8988T (cell line): ENCODE measurements around the gene PLRG1.
A peak's percentile ranks its signal among the peaks of the same experiment; 100 is the strongest.

Source experiments
- DNase-seq: peaks from one replicate; pipeline ENCODE4 v3.0.0; 2011

Gene PLRG1

GRCh38 chr4:154517591-154517990 lies 32.6 kb downstream of the PLRG1 start:
- no peak for DNase-seq

- DNase-seq, result no peak
Measured at GRCh38 chr4:154516318-154517029, 33.7 kb downstream of the PLRG1 start.

GRCh38 chr4:154511981-154512380 lies 38.2 kb downstream of the PLRG1 start:
- DNase-seq, result no peak

- no peak for DNase-seq
Measured at GRCh38 chr4:154511548-154511947, 38.7 kb downstream of the PLRG1 start.

GRCh38 chr4:154507156-154507555 lies 43.0 kb downstream of the PLRG1 start:
- no peak for DNase-seq

- no peak for DNase-seq
Measured at GRCh38 chr4:154506253-154506652, 43.9 kb downstream of the PLRG1 start.

GRCh38 chr4:154503598-154503997 lies 46.6 kb downstream of the PLRG1 start:
- DNase-seq, result no peak

- DNase-seq, result no peak
Measured at GRCh38 chr4:154502111-154502510, 48.1 kb downstream of the PLRG1 start.

GRCh38 chr4:154497889-154498288 lies 52.3 kb downstream of the PLRG1 start:
- no peak for DNase-seq

GRCh38 chr4:154495867-154496266 lies 54.3 kb downstream of the PLRG1 start:
- no peak for DNase-seq

GRCh38 chr4:154492288-154492687 lies 57.9 kb downstream of the PLRG1 start:
- no peak for DNase-seq

GRCh38 chr4:154491341-154492271 lies 58.6 kb downstream of the PLRG1 start, which contains the start of gene DCHS2:
TSS of gene DCHS2 (minus strand) at chr4:154491799. CDS start at chr4:154491355, 444 bp downstream.
- peak; percentile 79 for DNase-seq

- peak; percentile 20 for DNase-seq
Measured at GRCh38 chr4:154490583-154491340, 59.4 kb downstream of the PLRG1 start.

- DNase-seq, result no peak
Measured at GRCh38 chr4:154490234-154490582, 60.0 kb downstream of the PLRG1 start.

GRCh38 chr4:154489558-154490233 lies 60.5 kb downstream of the PLRG1 start:
- no peak for DNase-seq

GRCh38 chr4:154487145-154487544 lies 63.1 kb downstream of the PLRG1 start:
- no peak for DNase-seq

- no peak for DNase-seq
Measured at GRCh38 chr4:154485127-154485773, 65.0 kb downstream of the PLRG1 start.
